Fibroblast of villous mesenchyme (primary cell): ENCODE data around the gene PPP5C. TPM values are rescaled to one million over a fixed set of nuclear protein-coding genes. Genes with fewer than 3 reads are reported as not detected.

Source experiments
- DNase-seq: peaks from one replicate; pipeline ENCODE4 v3.0.0-alpha.2; 2010; ENCODE audit warnings: low read depth
- H3K4me3 ChIP-seq: 2 replicates; pipeline ENCODE4 v1.5.1; 2011; ENCODE audit warnings: low read depth, mild to moderate bottlenecking, low read length
- total RNA-seq: library from RNA; depleted of rRNA; stranded (reverse); fragments of >200 nt; gene quantifications from 2 replicates; pipeline ENCODE4 v1.2.3, GENCODE V29; 2012
- TF ChIP-seq, protein P1 (sequence below): IDR thresholded peaks from 2 replicates; pipeline ENCODE4 v1.5.1; 2012; ENCODE audit warnings: low read depth, mild to moderate bottlenecking, low read length; ENCODE audit not compliant: insufficient read depth

Gene PPP5C
- total RNA-seq, result 44.9 and 48.3 TPM in 2 replicates

GRCh38 chr19:46346821-46347571, at the start of gene PPP5C:
Gene PPP5C (plus strand): TSS chr19:46347087. CDS start chr19:46347097, 10 bp downstream.
- TF ChIP-seq, protein P1, sequence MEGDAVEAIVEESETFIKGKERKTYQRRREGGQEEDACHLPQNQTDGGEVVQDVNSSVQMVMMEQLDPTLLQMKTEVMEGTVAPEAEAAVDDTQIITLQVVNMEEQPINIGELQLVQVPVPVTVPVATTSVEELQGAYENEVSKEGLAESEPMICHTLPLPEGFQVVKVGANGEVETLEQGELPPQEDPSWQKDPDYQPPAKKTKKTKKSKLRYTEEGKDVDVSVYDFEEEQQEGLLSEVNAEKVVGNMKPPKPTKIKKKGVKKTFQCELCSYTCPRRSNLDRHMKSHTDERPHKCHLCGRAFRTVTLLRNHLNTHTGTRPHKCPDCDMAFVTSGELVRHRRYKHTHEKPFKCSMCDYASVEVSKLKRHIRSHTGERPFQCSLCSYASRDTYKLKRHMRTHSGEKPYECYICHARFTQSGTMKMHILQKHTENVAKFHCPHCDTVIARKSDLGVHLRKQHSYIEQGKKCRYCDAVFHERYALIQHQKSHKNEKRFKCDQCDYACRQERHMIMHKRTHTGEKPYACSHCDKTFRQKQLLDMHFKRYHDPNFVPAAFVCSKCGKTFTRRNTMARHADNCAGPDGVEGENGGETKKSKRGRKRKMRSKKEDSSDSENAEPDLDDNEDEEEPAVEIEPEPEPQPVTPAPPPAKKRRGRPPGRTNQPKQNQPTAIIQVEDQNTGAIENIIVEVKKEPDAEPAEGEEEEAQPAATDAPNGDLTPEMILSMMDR, result peak; percentile 97
- peak; percentile 92 for DNase-seq
- peak within 1 kb of the TSS; percentile 87 for H3K4me3 ChIP-seq

GRCh38 chr19:46297700-46298478, 49.0 kb upstream of the PPP5C start:
- peak; percentile 64 for DNase-seq
- peak overlapping the region; percentile 60 for H3K4me3 ChIP-seq
- TF ChIP-seq, protein P1, result peak; percentile 20

DNA sequence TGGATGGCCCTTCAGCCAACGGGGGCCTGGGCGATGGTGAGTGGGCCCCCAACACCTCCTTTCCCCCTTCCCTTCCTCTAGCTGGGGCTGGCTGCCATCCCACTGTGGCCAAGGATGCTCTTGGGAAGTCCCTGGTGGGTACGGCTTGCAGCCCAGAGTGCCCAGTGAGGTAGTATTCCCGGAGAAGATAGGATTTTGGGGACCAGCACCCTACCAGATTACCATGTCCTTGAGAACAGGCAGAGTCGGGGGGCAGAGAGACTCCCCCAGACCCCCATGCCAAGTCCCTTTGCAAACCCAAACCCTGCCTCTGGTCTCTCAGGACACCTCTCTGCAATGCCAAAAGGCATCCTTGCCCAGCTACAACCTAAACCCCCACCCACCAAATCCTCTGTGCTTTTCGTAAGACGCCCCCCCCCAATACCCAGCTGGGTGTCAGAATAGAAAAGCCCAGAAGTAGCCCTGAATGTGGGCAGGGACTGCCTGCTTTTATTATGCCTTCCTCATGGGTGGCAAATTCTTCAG, 48.3 kb upstream of the PPP5C start:
- peak; percentile 29 for DNase-seq
- H3K4me3 ChIP-seq, result peak overlapping the region; percentile 60
- TF ChIP-seq, protein P1, result no peak

DNA sequence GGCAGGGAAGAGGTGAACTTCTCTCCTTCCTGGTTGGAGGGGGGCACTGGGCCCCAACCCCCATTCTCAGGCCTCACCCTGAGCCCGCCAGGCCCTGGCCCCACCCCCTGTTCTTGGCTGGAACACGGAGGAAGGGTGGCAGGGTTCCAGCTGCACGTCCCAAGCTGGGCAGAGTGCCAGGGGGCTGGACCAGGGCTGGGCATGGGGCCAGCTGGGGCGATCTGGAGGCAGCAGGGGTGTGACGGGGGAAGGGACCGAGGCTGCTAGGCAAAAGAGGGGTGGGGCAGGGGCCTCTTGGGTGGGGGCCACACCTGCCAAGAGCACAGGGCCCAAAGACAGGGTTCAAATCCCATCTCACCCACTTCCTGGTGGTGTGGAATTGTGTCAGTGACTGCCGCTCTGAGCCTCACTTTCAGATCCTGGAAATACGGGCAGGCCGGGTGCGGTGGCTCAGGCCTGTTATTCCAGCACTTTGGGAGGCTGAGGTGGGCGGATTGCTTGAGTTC, 47.8 kb upstream of the PPP5C start:
- TF ChIP-seq, protein P1, result no peak
- peak overlapping the region; percentile 60 for H3K4me3 ChIP-seq
- DNase-seq, result peak; percentile 96

GRCh38 chr19:46299695-46300094, 47.2 kb upstream of the PPP5C start:
- DNase-seq, result peak; percentile 17
- TF ChIP-seq, protein P1, result no peak
- H3K4me3 ChIP-seq, result peak overlapping the region; percentile 44

DNA sequence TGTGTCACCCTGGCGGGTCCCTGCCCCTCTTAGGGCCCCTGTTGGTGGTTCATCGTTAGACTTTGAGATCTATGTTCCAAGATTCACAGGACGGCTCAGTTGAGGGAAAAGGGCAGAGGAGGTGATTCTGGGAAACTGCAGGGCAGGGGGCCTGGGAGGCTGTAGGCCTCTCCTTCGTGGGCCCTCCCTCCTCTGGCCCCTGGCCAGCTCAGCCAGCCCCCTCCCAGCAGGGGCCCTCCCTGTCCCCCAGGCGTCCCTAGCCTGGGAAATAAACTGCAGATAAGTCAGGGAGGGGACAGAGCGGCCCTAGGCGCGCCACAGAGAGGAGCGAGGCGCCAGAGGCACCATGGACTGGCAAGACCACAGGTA, 43.6 kb upstream of the PPP5C start:
- H3K4me3 ChIP-seq, result no peak overlapping the region
- DNase-seq, result no peak
- TF ChIP-seq, protein P1, result no peak
